GM18511 (cell line): ENCODE data around the gene SRPX.
A peak's percentile ranks its signal among the peaks of the same experiment; 100 is the strongest.

ENCODE experiments used
- ATAC-seq: cut with Tn5 transposase; IDR thresholded peaks from one replicate; pipeline ENCODE4 v1.9.1; 2021; ENCODE audit warnings: mild to moderate bottlenecking, moderate library complexity; ENCODE audit not compliant: unreplicated experiment

Gene SRPX

DNA sequence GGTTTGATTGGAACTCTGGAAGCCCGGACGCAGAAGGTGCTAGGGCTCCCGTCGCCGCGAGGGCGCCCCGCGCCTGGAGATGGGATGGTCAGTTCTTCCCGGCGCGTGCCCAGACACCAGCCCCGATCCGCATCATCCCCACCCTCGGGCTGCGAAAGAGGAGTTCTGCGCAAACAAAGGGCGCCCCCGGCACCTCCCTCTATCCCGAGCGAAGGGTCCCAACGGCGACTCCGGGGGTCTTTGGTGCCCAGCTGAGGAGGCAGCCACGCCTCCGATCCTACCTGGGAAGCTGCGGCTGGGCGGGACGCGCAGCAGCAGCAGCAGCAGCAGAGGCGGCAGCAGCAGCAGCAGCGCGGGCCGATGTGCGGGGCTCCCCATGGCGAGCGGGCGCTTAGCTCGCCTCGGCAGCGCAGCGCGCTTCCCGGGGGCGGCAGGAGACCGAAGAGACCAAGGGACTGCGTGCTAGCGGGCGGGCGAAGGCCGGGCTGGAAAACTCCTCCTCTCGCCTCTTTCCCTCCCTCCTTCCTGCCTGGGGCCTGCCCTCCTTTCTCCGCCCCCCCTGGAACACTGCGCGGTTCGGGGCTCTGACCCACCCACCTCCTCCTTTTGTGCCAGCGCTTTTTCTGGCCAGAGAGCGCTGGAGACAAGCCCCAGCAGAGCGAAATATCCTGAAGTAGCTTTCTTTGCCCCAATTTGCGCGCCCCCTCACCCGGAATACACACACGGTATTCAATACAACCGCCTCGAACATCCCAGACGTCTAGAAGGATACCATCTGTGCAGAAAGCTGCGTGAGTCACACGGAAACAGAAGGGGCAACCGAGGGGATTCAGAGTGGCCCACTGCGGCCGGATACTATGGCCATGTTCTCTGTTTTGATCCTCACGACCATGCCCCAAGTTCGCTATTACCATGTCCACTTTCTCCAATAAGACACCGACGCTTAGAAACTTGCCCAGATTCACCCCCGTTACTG is at the start of gene SRPX:
SRPX (minus strand) TSS at position 457 of the 976 bp plus-strand sequence; CDS start at position 378, 79 bp downstream.
- ATAC-seq = peak; percentile 29

DNA sequence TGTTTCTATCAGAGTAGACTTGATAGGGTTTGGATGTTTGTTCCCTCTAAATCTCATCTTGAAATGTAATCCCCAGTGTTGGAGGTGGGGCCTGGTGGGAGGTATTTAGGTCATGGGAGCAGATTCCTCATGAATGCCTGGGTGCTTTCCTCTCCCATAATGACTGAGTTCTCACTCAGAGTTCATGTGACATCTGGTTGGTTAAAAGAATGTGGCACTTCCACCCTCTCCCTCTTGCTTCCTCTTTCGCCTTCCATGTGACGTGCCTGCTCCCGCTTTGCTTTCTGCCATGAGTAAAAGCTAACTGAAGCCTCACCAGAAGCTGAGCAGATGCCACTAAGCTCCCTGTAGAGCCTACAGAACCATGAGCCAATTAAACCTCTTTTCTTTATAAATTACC is 47.3 kb upstream of the SRPX start:
- ATAC-seq = no peak

- ATAC-seq = no peak
Measured at GRCh38 chrX:38262715-38263620, 42.3 kb upstream of the SRPX start.

DNA sequence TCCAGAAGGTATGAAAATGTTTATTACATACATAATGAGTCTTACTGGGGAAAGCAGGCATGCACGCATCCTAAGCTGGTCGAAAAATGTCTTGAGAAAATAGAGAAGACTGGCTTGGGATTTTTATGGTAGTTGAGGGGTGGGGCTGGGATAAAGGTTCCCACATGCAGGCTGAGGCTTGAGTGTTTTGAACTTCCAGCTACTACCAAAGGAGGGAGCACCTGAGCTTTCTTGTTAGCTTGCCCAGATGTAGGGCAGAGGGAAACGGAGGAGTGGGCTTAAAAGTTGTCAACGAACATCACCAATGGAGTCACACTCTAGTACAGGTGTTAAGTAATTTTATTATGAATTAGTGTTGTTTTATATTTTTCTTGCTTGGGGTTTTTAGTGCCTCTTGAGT is 39.6 kb upstream of the SRPX start:
- no peak for ATAC-seq

GRCh38 chrX:38256019-38256418 is 35.3 kb upstream of the SRPX start:
- no peak for ATAC-seq

- no peak for ATAC-seq
Measured at GRCh38 chrX:38249965-38250364, 29.3 kb upstream of the SRPX start.

DNA sequence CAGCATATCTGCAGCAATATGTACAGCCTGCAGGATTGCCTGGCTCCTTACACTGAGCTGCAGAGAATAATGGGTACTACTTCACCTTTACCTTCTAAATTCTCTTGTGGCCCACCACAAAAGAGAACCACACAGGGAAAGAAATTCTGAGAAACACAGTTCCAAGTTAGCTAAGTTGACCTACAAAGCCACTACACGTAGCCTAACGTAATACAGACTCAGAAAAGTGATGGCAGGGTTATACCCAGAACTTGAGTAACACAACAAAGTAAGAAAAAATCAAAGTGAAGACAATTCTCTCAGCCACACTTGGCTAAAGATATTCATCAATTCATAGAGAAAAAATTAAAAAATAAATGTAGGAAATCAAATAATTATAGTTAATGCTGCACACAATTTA is 26.4 kb upstream of the SRPX start:
- ATAC-seq = no peak

GRCh38 chrX:38240541-38240940 is 19.9 kb upstream of the SRPX start:
- no peak for ATAC-seq

- ATAC-seq = no peak
Measured at GRCh38 chrX:38236901-38237615, 16.4 kb upstream of the SRPX start.

GRCh38 chrX:38233891-38234667 is 13.4 kb upstream of the SRPX start:
- no peak for ATAC-seq

DNA sequence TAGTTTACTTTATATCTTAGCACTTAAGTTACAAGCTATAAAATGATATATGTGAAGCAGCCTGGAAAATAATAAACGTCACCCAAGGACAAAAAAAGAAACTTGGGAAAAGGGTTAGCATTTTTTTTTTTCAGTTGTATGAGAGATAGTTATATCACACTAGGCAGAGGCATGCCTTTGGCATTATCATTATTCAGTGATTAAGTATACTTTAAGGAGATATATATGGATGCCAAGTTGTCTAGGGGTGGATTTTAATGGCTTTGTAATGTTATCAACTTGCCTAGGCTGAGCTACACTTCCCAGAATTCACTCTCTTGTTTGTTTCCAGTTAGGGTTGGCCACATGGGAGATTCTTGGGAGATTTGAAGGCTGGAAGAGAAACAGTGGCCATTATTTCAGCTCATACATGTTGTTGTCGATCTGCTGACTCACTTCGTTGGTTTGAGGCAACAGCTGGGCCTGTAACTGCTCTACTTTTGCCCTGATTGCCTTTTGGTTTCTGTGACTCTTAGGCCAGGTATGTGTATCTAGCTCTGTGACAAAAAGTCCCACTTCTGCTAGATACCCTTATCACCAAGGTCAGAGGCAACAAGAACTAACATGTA is 11.5 kb upstream of the SRPX start:
- ATAC-seq = no peak

- ATAC-seq = no peak
Measured at GRCh38 chrX:38225093-38225492, 4.4 kb upstream of the SRPX start.

- no peak for ATAC-seq
Measured at GRCh38 chrX:38224160-38224559, 3.5 kb upstream of the SRPX start.

DNA sequence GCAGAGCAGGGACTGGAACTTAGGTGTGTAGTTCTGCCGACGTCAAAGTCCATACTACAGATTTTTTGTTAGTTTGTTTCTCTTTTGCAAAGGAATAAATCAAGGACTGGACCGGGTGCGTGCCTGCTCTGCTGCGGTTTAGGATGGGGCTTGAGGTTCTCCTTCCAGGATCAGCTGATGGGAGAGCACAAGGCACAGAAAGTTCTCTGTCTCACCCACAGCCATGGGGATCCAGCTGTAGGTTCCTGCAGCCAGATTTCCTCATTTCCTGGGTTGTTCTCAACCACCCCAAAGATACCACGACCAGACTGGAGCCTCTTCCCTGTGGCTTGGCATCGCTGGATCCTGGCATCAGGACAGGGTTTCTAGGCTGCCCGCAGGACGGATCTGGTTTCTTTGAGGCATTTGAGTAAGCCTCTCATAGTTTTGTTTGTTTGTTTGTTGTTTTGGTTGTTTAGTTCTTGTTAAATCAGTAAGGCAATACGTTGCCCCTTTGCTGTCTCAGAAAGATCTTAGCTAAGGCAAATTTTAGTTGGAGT is 789 bp upstream of the SRPX start:
- ATAC-seq = no peak

DNA sequence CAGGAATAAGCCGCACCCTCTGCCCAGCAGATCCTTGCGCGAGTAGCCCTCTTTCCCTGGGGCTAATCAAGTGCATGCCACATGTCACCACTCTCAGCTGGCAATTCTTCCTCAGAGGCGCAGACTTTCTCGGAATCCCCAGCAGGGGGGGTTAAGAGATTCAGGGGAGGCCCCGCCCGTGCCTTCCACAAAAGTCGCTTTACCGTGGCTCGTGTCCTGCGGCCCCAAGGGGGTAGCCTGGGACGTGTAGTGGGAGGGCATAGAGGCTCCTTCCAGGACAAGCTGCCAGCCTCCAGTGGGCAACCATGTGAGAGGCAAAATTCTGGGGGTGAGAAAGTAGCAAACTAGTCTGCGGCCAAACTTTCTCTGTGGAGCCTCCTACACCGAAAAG is 652 bp downstream of the SRPX start:
- peak; percentile 73 for ATAC-seq

GRCh38 chrX:38216642-38217041 is 4.0 kb downstream of the SRPX start:
- no peak for ATAC-seq

GRCh38 chrX:38214551-38215531 is 5.8 kb downstream of the SRPX start:
- ATAC-seq = no peak

DNA sequence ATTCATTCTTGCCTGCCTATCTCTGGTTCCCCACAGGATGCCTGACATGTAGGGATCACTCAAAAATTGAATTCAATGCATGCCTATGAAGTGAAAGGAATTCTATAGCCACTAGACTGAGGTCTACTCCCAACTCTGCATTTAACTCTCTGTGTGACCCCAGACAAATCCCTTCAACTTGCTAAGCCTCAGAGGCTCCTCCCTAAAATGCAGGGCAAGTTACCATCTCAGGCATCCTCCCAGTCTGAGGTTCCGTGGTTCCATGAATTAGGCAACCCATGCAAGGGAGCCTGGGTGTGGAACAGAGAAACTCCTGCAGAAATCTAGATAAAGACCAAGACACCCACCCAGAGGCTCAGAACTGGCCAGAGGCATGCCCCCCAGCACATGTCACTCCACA is 6.6 kb downstream of the SRPX start:
- ATAC-seq = no peak
